ENCODE measurements around the gene MMP1.
"Not testable (repeated sequence)": the region's sequence is repeated elsewhere in the genome, so short reads cannot be mapped to it uniquely, and the experiment has no call there.

MMP1 gene

GRCh38 chr11:102761646-102762238 is 36.2 kb downstream of the MMP1 start:
- Mint-ChIP-seq H3K4me3 (no peak overlapping the region), H3K9me3 (no peaks in the 10 kb centered on the region), H3K4me1 (ENCODE audit: low read depth) (peaks cover 3% of the 10 kb centered on the region), H3K27me3 (ENCODE audit: low read depth) (peaks cover 6% of the 10 kb centered on the region), H3K27ac (no peak overlapping the region), H3K36me3 (ENCODE audit: low read depth) (no peaks in the 10 kb centered on the region)
- DNase-seq (ENCODE audit: low spot score), result no peak

- H3K4me1 Mint-ChIP-seq (ENCODE audit: low read depth), result peaks cover 3% of the 10 kb centered on the region
- no peak for DNase-seq (ENCODE audit: low spot score)
- H3K4me3 Mint-ChIP-seq, result no peak overlapping the region
- H3K9me3 Mint-ChIP-seq, result no peaks in the 10 kb centered on the region
- peaks cover 6% of the 10 kb centered on the region for H3K27me3 Mint-ChIP-seq (ENCODE audit: low read depth)
- H3K27ac Mint-ChIP-seq, result no peak overlapping the region
- H3K36me3 Mint-ChIP-seq (ENCODE audit: low read depth), result no peaks in the 10 kb centered on the region
Observed at GRCh38 chr11:102760344-102761035, 37.5 kb downstream of the MMP1 start.

- H3K9me3 Mint-ChIP-seq, result no peaks in the 10 kb centered on the region
Observed at GRCh38 chr11:102757823-102758549, 40.0 kb downstream of the MMP1 start.

GRCh38 chr11:102753267-102753666 is 44.7 kb downstream of the MMP1 start:
- H3K27me3 Mint-ChIP-seq (ENCODE audit: low read depth), result peaks cover 2% of the 10 kb centered on the region
- no peak for DNase-seq (ENCODE audit: low spot score)
- no peaks in the 10 kb centered on the region for H3K4me1 Mint-ChIP-seq (ENCODE audit: low read depth)
- H3K36me3 Mint-ChIP-seq (ENCODE audit: low read depth), result no peaks in the 10 kb centered on the region
- no peaks in the 10 kb centered on the region for H3K9me3 Mint-ChIP-seq
- H3K4me3 Mint-ChIP-seq, result no peak overlapping the region
- H3K27ac Mint-ChIP-seq, result no peak overlapping the region

More at GRCh38 chr11:102757823-102758549, 40.0 kb downstream of the MMP1 start:
- no peaks in the 10 kb centered on the region for H3K36me3 Mint-ChIP-seq (ENCODE audit: low read depth)
- H3K4me3 Mint-ChIP-seq, result no peak overlapping the region
- H3K27ac Mint-ChIP-seq, result no peak overlapping the region
- peaks cover 3% of the 10 kb centered on the region for H3K4me1 Mint-ChIP-seq (ENCODE audit: low read depth)
- no peak for DNase-seq (ENCODE audit: low spot score)
- peaks cover 6% of the 10 kb centered on the region for H3K27me3 Mint-ChIP-seq (ENCODE audit: low read depth)

GRCh38 chr11:102751673-102752072 is 46.3 kb downstream of the MMP1 start:
- H3K27ac Mint-ChIP-seq, result no peak overlapping the region
- H3K4me3 Mint-ChIP-seq, result no peak overlapping the region
- no peak for DNase-seq (ENCODE audit: low spot score)
- H3K9me3 Mint-ChIP-seq, result no peaks in the 10 kb centered on the region
- peaks cover 2% of the 10 kb centered on the region for H3K27me3 Mint-ChIP-seq (ENCODE audit: low read depth)
- no peaks in the 10 kb centered on the region for H3K36me3 Mint-ChIP-seq (ENCODE audit: low read depth)
- no peaks in the 10 kb centered on the region for H3K4me1 Mint-ChIP-seq (ENCODE audit: low read depth)

- H3K27ac Mint-ChIP-seq, result no peak overlapping the region
- H3K9me3 Mint-ChIP-seq, result no peaks in the 10 kb centered on the region
- H3K4me3 Mint-ChIP-seq, result no peak overlapping the region
- H3K36me3 Mint-ChIP-seq (ENCODE audit: low read depth), result no peaks in the 10 kb centered on the region
- DNase-seq (ENCODE audit: low spot score), result no peak
- no peaks in the 10 kb centered on the region for H3K4me1 Mint-ChIP-seq (ENCODE audit: low read depth)
- H3K27me3 Mint-ChIP-seq (ENCODE audit: low read depth), result peaks cover 2% of the 10 kb centered on the region
Observed at GRCh38 chr11:102749101-102749722, 48.7 kb downstream of the MMP1 start.

GRCh38 chr11:102746746-102747578 is 51.0 kb downstream of the MMP1 start:
- not testable (repeated sequence) for DNase-seq (ENCODE audit: low spot score); H3K27ac Mint-ChIP-seq; H3K27me3 Mint-ChIP-seq (ENCODE audit: low read depth); H3K9me3 Mint-ChIP-seq; H3K36me3 Mint-ChIP-seq (ENCODE audit: low read depth); H3K4me3 Mint-ChIP-seq; H3K4me1 Mint-ChIP-seq (ENCODE audit: low read depth)

Data from T-helper 2 cell treated with Interferon-gamma antibody and Interleukin-4, amounts not matched to agents 5 μg/mL and 100 μg/mL, for 36 hours (primary cell).